Astrocyte of the cerebellum (primary cell): Measurements from ENCODE around the gene HAS3.

Experiments
- DNase-seq: peaks from one replicate; pipeline ENCODE4 v3.0.0-alpha.2; 2011; ENCODE audit warnings: low read depth
- H3K4me3 ChIP-seq: 2 replicates; pipeline ENCODE4 v1.5.1; 2011; ENCODE audit warnings: mild to moderate bottlenecking, low read depth, low read length, moderate library complexity
- in situ Hi-C: cut with HindIII; loops from 2 replicates; pipeline ENCODE4 v1.10.0; 2017; ENCODE audit warnings: low sequenced_read_pairs
- TF ChIP-seq, protein P1 (sequence below): IDR thresholded peaks from 2 replicates; pipeline ENCODE4 v1.5.1; 2012; ENCODE audit warnings: low read length, low read depth, moderate library complexity, mild to moderate bottlenecking; ENCODE audit errors: missing control alignments

The HAS3 gene

DNA sequence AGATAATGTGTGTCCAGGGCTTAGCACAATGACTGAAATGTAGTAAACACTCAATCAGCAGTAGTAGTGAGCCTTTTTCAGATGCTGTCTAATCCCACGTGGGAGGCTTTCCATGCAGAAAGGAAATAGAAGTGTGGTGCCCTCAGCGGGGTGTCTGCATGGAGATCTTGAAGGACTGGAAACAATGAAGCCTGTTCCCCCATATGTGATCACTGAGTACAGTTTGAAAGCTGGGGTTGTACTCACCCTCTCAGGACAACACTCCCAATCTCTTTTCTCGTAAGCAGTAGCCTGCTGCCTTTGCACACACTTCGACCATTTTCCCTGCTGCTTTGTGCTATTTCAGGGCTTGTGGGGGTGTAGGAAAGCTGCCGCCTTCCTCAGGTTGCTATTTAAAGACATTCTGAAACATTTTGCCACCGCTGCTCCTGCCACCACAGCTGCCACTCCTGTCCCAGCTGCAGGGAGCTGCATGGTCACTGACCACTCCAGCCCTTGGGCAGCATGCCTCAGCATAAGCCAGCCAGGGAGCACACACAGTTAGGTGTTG lies 40.6 kb upstream of the HAS3 start:
- in situ Hi-C loops = no loop called here
- TF ChIP-seq, protein P1, sequence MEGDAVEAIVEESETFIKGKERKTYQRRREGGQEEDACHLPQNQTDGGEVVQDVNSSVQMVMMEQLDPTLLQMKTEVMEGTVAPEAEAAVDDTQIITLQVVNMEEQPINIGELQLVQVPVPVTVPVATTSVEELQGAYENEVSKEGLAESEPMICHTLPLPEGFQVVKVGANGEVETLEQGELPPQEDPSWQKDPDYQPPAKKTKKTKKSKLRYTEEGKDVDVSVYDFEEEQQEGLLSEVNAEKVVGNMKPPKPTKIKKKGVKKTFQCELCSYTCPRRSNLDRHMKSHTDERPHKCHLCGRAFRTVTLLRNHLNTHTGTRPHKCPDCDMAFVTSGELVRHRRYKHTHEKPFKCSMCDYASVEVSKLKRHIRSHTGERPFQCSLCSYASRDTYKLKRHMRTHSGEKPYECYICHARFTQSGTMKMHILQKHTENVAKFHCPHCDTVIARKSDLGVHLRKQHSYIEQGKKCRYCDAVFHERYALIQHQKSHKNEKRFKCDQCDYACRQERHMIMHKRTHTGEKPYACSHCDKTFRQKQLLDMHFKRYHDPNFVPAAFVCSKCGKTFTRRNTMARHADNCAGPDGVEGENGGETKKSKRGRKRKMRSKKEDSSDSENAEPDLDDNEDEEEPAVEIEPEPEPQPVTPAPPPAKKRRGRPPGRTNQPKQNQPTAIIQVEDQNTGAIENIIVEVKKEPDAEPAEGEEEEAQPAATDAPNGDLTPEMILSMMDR = no peak
- no peak overlapping the region for H3K4me3 ChIP-seq
- no peak for DNase-seq

DNA sequence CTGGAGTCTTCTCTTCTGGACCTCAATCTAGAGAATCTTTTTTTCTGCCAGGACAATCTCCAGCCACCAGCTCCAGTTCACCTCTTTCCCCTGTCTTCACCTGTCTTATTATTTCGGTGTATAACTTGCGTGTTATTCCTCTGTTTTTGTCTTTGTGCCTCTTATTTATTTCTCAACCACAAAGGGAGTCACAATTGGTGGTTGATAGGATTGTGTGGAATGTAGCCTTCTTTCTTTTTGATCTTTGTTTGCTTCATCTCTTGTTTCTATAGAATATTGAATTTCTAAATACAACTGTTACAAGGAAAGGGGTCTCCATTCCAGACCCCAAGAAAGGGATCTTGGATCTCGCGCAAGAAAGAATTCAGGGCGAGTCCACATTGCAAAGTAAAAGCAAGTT lies 35.9 kb upstream of the HAS3 start:
- in situ Hi-C loops = no loop called here
- no peak for DNase-seq
- TF ChIP-seq, protein P1 = no peak
- no peak overlapping the region for H3K4me3 ChIP-seq

DNA sequence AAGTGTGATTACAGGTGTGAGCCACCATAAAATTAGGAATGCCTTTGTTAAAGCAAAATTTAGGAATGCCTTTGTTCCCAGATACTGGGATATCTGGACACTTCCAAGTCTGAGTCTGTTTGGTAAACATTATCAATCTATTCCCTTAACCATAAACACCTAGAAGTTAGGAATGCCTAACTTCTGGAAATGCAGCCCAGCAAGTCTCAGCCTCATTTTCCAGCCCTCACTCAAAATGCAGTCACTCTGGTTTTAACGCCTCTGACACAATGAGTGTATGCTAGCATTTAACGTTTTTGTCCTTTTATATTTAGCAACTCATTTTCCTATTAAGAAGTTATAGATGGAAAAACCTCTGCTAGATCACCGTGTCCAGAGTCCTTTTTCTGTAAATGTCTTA lies 34.4 kb upstream of the HAS3 start:
- TF ChIP-seq, protein P1 = no peak
- H3K4me3 ChIP-seq = no peak overlapping the region
- DNase-seq = no peak
- in situ Hi-C loops = no loop called here

DNA sequence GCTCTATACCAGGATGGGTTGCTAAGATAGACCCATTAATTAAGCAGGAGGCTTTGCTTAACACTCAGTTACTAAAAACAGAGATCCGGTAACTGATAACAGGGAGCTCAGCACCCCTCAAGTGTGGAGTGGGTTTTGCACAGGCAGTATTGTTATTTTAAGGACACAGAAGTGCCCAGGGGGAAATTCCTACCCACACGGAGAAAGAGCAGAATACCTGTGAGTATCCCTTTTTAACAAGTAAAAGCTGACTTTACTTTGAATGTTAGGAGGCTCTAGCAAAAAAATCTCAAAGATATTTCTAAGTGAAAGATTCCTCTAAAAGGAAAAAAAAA lies 32.8 kb upstream of the HAS3 start:
- no peak for DNase-seq
- TF ChIP-seq, protein P1 = no peak
- in situ Hi-C loops = no loop called here

DNA sequence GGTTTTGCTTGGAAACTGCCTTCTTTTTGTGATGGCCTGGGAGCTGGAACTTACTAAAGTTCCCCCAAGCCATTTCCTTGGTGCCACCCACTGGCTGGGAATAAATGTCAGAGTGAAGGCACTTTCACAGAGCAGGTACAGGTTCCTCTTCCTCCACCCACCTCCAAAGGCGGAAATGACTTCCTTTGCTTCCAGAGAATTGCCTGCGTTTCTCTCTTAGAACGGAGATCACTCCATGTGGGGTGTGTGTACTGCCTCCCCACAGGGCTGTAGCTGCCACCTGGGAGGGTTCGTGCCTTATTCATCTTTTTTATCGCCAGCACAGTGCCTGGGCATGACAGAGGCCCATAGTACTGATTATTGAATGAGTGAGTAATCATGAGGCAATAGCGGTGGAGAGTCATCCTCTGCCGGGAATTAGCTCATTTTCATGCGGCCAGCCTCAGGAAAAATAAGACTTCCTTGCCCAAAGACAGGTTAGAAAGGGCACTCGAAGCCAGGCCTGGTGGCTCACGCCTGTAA lies 32.2 kb upstream of the HAS3 start:
- H3K4me3 ChIP-seq = no peak overlapping the region
- in situ Hi-C loops = no loop called here
- TF ChIP-seq, protein P1 = no peak
- no peak for DNase-seq

More for the DNA sequence above, 32.8 kb upstream of the HAS3 start:
- H3K4me3 ChIP-seq = no peak overlapping the region

DNA sequence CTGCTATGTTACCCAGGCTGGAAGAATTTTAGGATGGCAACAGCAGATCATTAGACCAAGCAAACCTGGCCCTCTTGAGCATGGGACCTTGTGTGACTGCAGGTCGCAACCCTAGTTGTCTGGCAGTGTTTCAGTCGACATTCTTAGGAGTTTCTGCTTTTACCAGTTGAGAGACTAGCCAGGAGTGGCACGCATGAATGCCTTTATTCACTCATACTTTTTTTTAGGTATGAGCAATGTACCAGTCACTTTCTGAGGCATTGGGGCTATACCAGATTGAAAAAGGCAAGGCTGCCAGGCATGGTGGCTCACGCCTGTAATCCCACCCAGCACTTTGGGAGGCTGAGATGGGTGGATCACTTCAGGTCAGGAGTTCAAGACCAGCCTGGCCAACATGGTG lies 28.2 kb upstream of the HAS3 start:
- no peak for DNase-seq
- TF ChIP-seq, protein P1 = no peak
- H3K4me3 ChIP-seq = no peak overlapping the region
- in situ Hi-C loops = no loop called here
